Panc1 (cell line): ENCODE data around the gene ELK3. TPM values are rescaled to one million over a fixed set of nuclear protein-coding genes. Genes with fewer than 3 reads are reported as not detected.

Experiments
- ATAC-seq: fragments of 200-7000 bp; cut with Tn5 transposase; 2 replicates; pipeline ENCODE4 v1.9.1; 2020; ENCODE audit warnings: mild to moderate bottlenecking, moderate library complexity
- BruUV-seq: library from RNA; stranded (reverse); fragments of 400-500 nt; replicated peaks from 2 replicates; lab custom pipeline; 2021; lab: Mats Ljungman, UMichigan
- CTCF ChIA-PET: fragments of 300-600 bp; sonication (Branson Sonifier 250); formaldehyde crosslinking; loops from one replicate; lab custom pipeline; 2022; ENCODE audit warnings: antibody characterized with exemption; lab: Charles Lee
- POLR2A ChIA-PET: fragments of 300-600 bp; sonication (Branson Sonifier 250); formaldehyde crosslinking; loops from one replicate; lab custom pipeline; 2022; ENCODE audit warnings: antibody characterized with exemption; lab: Charles Lee
- DNase-seq: peaks from one replicate; pipeline ENCODE4 v3.0.0-alpha.2; 2010; ENCODE audit warnings: low read depth, low spot score
- H3K27ac ChIP-seq: 2 replicates; pipeline ENCODE4 v1.5.1; 2011; ENCODE audit warnings: mild to moderate bottlenecking, low read length, inconsistent platforms
- H3K27me3 ChIP-seq: fragments of 200-500 bp; sonication (Bioruptor generic); 2 replicates; pipeline ENCODE4 v1.6.0; 2014; ENCODE audit warnings: low read length, inconsistent platforms; ENCODE audit not compliant: control insufficient read depth, insufficient read depth
- H3K36me3 ChIP-seq: fragments of 200-500 bp; sonication (Bioruptor generic); 2 replicates; pipeline ENCODE4 v1.5.1; 2014; ENCODE audit warnings: inconsistent platforms, mild to moderate bottlenecking, low read length, moderate library complexity; ENCODE audit not compliant: control insufficient read depth, insufficient read depth
- H3K4me1 ChIP-seq: 2 replicates; pipeline ENCODE4 v1.5.1; 2011; ENCODE audit warnings: inconsistent platforms, mild to moderate bottlenecking, low read length, moderate library complexity; ENCODE audit not compliant: control insufficient read depth, insufficient read depth
- H3K4me3 ChIP-seq, 2 experiments: 2 replicates each; pipeline ENCODE4 v1.5.1; 2011 to 2012; ENCODE audit warnings: low read depth in 2 of 2, low read length in 2 of 2, mild to moderate bottlenecking in 2 of 2, inconsistent platforms in 1 of 2, moderate library complexity in 1 of 2
- H3K9me3 ChIP-seq: fragments of 200-500 bp; sonication (Bioruptor generic); 2 replicates; pipeline ENCODE4 v1.5.1; 2014; ENCODE audit warnings: low read depth, mild to moderate bottlenecking, inconsistent platforms, low read length, moderate library complexity; ENCODE audit not compliant: control insufficient read depth, insufficient read depth
- CTCF ChIP-seq: fragments of 450-650 bp; IDR thresholded peaks from 2 replicates; pipeline ENCODE4 v1.5.1; 2017; ENCODE audit warnings: mild to moderate bottlenecking
- POLR2AphosphoS5 ChIP-seq: IDR thresholded peaks from 2 replicates; pipeline ENCODE4 v1.6.1; 2012; ENCODE audit warnings: mild to moderate bottlenecking, low read depth, low read length, moderate library complexity
- REST ChIP-seq, 2 experiments: IDR thresholded peaks; 2 replicates each; pipeline ENCODE4 v1.6.1; 2011 to 2012; ENCODE audit warnings: low read depth in 2 of 2, control low read depth in 1 of 2, low read length in 1 of 2, mild to moderate bottlenecking in 1 of 2, moderate library complexity in 1 of 2; ENCODE audit not compliant: insufficient read depth in 1 of 2
- SIN3A ChIP-seq: IDR thresholded peaks from 2 replicates; pipeline ENCODE4 v1.6.1; 2012; ENCODE audit warnings: low read depth, mild to moderate bottlenecking, low read length, moderate library complexity, borderline replicate concordance; ENCODE audit not compliant: insufficient read depth
- TCF7L2 ChIP-seq: IDR thresholded peaks from 2 replicates; pipeline ENCODE4 v1.6.1; 2011; ENCODE audit warnings: mild to moderate bottlenecking, low read depth, low read length, inconsistent platforms
- in situ Hi-C: cut with HindIII; loops from 2 replicates; pipeline ENCODE4 v1.10.0; 2016; ENCODE audit warnings: low sequenced_read_pairs, low pct_unique_long_range_greater_than_20kb
- intact Hi-C: fragments of 100-400 bp; cut with micrococcal nuclease; formaldehyde crosslinking; loops from one replicate; pipeline ENCODE4 v1.10.0; 2022; ENCODE audit not compliant: unreplicated experiment
- total RNA-seq: library from RNA; stranded (reverse); gene quantifications from one replicate; pipeline ENCODE4 v1.2.1, GENCODE V29; 2021; ENCODE audit not compliant: unreplicated experiment

The ELK3 gene
- total RNA-seq, 1 experiment from 2014 or later = 25.1 TPM

GRCh38 chr12:96235484-96235826 lies 41.3 kb downstream of the ELK3 start:
- no peak overlapping the region for H3K4me3 ChIP-seq
- intact Hi-C loops (no loop called here), in situ Hi-C loops (no loop called here)
- H3K27me3 ChIP-seq = no peaks in the 10 kb centered on the region
- no TSS peak for BruUV-seq
- no peaks in the 10 kb centered on the region for H3K9me3 ChIP-seq
- no peak for DNase-seq
- TF ChIP-seq TCF7L2 (no peak), POLR2AphosphoS5 (no peak), CTCF (no peak), SIN3A (no peak), REST (IDR thresholded peaks at IDR 0.05; ENCODE audit: insufficient read depth in 1 of 2, low read depth in 2 of 2, low read length in 1 of 2) (no peak)
- no peaks in the 10 kb centered on the region for H3K36me3 ChIP-seq
- ChIA-PET POLR2A (no interaction called here), CTCF (interaction anchor here (0.6 kb wide), 1 partner anchor 281 kb away, joined by 3 read pairs; no protein-coding TSS in a partner anchor)
- H3K27ac ChIP-seq = no peak overlapping the region
- ATAC-seq = no peak
- peaks cover 3% of the 10 kb centered on the region; the same call in 1 of the 2 replicates for H3K4me1 ChIP-seq

- H3K36me3 ChIP-seq = no peaks in the 10 kb centered on the region
- intact Hi-C loops = no loop called here
- no TSS peak for BruUV-seq
Measured at GRCh38 chr12:96236221-96236822, 42.1 kb downstream of the ELK3 start.

More at GRCh38 chr12:96236221-96236822, 42.1 kb downstream of the ELK3 start:
- H3K27ac ChIP-seq = no peak overlapping the region
- ChIA-PET CTCF (no interaction called here), POLR2A (no interaction called here)
- no peaks in the 10 kb centered on the region for H3K27me3 ChIP-seq
- ATAC-seq = no peak
- H3K4me3 ChIP-seq = no peak overlapping the region
- in situ Hi-C loops = no loop called here
- TF ChIP-seq CTCF (no peak), TCF7L2 (no peak), SIN3A (no peak), POLR2AphosphoS5 (no peak), REST (IDR thresholded peaks at IDR 0.05; ENCODE audit: insufficient read depth in 1 of 2, low read depth in 2 of 2, low read length in 1 of 2) (no peak)
- H3K9me3 ChIP-seq = no peaks in the 10 kb centered on the region
- peaks cover 3% of the 10 kb centered on the region; the same call in 1 of the 2 replicates for H3K4me1 ChIP-seq
- DNase-seq = no peak
